Stimulated activated memory B cell treated with anti-CD40 and anti-IgM and Interleukin-4, amounts not matched to agents 10 μg/mL and 1 μg/mL and 100 μg/mL, for 72 hours (primary cell): Measurements from ENCODE around the gene ANKRD23.

ENCODE experiments used
- ATAC-seq: fragments of 150-1000 bp; cut with Tn5 transposase; 2 replicates; pipeline ENCODE4 v1.10.0; 2021
- H3K27ac Mint-ChIP-seq: one replicate; pipeline ENCODE4 v1.8.0; 2022; ENCODE audit warnings: mild to moderate bottlenecking, mixed read lengths
- H3K27me3 Mint-ChIP-seq: one replicate; pipeline ENCODE4 v1.8.0; 2022; ENCODE audit warnings: mixed read lengths
- H3K36me3 Mint-ChIP-seq: one replicate; pipeline ENCODE4 v1.8.0; 2022; ENCODE audit warnings: mixed read lengths
- H3K4me1 Mint-ChIP-seq: one replicate; pipeline ENCODE4 v1.8.0; 2022; ENCODE audit warnings: mixed read lengths
- H3K4me3 Mint-ChIP-seq: one replicate; pipeline ENCODE4 v1.8.0; 2022; ENCODE audit warnings: mild to moderate bottlenecking, moderate library complexity, mixed read lengths
- H3K9me3 Mint-ChIP-seq: one replicate; pipeline ENCODE4 v1.8.0; 2022; ENCODE audit warnings: mixed read lengths

The ANKRD23 gene

DNA sequence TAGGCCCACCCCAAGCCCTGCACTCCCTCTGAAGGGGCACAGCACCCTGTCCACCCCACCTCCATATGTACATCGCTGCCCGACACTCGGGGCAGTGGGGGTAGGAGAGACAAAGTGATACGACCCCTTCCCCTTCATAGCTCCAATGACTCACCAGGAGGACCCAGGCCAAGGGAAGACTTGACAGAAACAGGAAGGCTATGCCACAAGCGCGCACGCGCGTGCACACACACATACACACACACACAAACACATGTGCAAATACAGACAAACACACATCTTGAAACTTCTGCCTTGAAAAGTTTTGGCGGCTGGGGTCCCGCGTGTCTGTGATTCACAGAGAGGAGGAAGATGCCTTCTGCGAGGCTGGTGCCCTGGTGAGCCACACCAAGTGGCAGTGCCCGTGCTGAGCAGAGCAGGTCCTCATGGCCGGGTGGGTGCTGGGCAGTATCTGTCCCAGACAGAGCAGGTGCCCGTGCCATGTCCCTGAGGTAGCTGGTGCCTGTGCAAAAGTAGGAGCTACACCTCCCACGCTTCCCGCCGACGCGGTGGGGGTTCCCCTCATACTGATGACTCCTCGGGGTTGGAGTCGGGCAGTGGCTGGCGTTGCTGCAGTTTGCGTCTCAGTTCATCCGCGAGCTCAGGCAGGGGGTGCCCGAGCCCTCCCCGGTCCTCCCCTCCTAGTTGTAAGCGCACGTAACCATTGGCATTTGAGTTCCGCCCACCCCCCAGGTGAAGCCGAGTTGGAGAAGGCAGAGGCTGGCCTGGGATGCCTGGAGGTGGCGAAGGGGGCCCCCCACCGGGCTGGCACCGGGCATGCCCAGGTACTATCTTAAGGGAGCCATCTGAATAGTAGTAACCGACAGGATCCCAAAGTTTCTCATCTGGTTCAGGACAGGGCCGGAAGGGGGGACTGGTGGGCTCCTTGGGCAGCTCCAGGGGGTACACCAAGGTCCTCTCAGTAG, 16.5 kb upstream of the ANKRD23 start:
- H3K4me3 Mint-ChIP-seq: no peak overlapping the region
- no peaks in the 10 kb centered on the region for H3K27me3 Mint-ChIP-seq
- ATAC-seq: no peak
- peaks cover 25% of the 10 kb centered on the region for H3K4me1 Mint-ChIP-seq
- no peaks in the 10 kb centered on the region for H3K9me3 Mint-ChIP-seq
- peaks cover 41% of the 10 kb centered on the region for H3K36me3 Mint-ChIP-seq
- H3K27ac Mint-ChIP-seq: no peak overlapping the region

DNA sequence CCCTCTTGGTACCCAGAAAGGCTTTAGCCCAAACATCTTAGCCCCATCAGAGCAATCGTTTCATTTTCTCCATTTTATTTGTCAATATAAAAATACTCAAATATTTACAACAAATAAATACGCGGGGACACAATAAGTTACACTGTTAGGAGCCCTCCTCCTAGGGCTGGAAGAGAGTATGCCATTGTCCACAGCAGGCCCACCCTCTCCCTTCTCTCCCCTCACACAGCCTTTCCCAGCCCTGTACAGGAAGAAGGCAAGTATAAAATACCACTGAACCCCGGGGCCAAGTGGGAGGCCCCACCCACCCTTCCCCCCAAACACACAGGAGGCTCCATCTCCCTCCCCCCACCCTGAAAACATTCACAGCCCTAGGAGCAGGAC, 15.9 kb upstream of the ANKRD23 start:
- peaks cover 37% of the 10 kb centered on the region for H3K36me3 Mint-ChIP-seq
- H3K9me3 Mint-ChIP-seq: no peaks in the 10 kb centered on the region
- no peaks in the 10 kb centered on the region for H3K27me3 Mint-ChIP-seq
- H3K4me1 Mint-ChIP-seq: peaks cover 32% of the 10 kb centered on the region
- no peak overlapping the region for H3K27ac Mint-ChIP-seq
- H3K4me3 Mint-ChIP-seq: no peak overlapping the region
- no peak for ATAC-seq

DNA sequence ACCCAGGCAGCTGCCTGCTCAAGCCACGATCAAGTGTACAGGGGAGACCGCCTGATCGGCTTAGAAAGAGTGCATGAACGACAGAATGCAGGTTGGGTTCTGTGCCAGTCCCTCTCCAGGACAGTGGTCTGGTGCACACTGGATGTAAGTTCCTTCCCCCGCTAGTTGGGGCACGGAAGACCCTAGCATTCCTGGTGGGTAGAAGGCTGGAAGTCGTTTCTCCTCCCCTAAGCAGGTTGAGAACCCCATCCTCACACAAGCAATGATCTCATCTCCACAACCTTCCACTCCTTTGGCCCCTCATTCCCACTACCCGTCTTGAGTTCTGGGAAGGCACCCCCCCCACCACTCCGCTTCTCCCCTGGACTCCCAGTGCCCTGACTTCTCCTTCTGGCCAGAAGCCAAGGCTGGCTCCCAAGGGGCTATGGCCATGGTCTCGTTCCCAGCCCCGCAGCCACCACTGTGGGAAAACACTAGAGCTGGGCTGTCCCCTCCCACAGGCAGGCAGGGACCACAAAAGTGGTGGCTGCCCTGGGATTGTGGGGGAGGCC, 15.4 kb upstream of the ANKRD23 start:
- Mint-ChIP-seq H3K27me3 (no peaks in the 10 kb centered on the region), H3K36me3 (peaks cover 32% of the 10 kb centered on the region), H3K4me3 (peak overlapping the region; percentile 90), H3K9me3 (no peaks in the 10 kb centered on the region), H3K4me1 (peaks cover 32% of the 10 kb centered on the region), H3K27ac (peak overlapping the region; percentile 88)
- ATAC-seq: no peak

DNA sequence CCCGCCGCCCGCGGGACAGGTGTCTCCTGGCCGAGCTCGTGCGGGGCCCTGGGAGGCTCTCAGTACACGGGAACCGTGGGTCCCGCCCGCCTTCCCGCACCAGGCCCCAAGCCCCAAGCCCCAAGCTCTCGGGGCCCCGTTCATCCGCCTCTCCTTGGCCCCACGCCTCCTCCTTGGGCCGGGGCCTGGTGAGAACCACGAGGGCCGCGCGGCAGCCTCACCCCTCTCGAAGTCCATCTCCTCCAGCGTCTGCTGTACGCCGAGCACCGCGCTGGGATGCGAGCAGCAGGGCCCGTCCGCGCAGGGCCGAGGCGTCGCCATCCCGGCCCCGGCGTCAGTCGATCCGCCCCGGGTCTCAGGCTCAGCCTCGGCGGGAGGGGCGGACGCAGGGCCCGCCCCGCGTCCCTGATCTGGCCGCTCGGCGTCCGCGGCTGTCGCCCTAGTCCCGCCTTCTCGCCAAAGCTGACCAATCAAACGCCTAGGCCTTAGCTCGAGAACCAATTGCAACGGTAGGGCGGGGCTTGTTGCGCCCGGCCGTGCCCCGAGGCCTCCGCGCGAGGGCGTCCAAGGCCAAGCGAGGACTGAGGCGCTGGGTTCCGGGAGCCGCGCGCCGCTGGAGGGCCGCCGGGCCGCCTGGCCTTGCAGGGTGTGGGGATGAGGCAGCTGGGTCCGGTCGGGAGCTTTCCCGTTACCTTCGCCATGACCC, 14.0 kb upstream of the ANKRD23 start, which contains the start of gene ANKRD39:
TSS of gene ANKRD39 (minus strand) at position 350 of the 706 bp plus-strand sequence. CDS start at position 321, 29 bp downstream.
- Mint-ChIP-seq H3K9me3 (no peaks in the 10 kb centered on the region), H3K4me3 (peak within 1 kb of the TSS; percentile 90), H3K36me3 (peaks cover 34% of the 10 kb centered on the region), H3K27me3 (no peaks in the 10 kb centered on the region), H3K27ac (peak within 1 kb of the TSS; percentile 88), H3K4me1 (peaks cover 32% of the 10 kb centered on the region)
- ATAC-seq: peak; percentile 97

DNA sequence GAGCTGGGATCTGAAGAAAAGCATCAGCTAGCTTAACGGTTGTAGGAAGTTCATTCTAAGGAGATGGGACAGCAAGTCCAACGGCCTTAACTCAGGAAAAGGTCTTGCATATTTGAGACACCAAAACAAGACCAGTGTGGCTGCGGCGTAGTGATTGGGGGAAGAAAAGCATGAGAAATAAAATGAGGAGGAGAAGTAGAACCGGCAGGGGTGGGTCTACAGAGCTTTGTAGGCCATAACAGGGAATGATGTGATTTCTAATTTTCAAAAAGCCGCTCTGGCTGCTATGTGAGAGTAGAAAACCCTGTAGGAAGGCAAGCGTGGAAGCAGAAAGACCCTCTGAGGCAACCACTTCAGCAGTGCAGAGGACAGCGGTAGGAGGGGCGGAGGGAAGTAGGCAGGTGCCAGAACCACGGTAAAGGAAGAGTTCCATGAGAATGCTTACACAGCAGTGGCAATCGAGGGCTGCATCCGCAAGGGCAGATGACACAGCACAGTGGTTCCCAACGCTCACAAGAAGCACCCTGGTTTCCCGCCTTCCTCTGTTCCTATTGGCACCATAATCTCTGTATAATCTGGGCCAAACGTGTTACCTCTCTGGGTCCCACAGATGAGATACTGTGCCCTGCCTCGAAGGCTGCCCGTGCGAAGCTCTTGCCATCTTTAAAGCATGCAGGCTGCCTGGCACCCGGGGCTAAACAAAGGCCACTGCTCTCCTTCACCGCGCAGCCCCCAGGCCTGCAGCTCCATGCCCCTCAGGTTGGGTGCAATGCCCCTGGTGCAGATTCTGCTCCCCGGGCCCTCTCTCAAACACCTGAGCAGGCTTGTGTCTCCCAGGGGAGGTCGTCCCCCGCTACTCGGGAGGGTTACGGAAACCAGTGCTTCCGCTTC, 13.2 kb upstream of the ANKRD23 start:
- no peaks in the 10 kb centered on the region for H3K9me3 Mint-ChIP-seq
- ATAC-seq: no peak
- H3K36me3 Mint-ChIP-seq: peaks cover 37% of the 10 kb centered on the region
- peak overlapping the region; percentile 88 for H3K27ac Mint-ChIP-seq
- H3K4me3 Mint-ChIP-seq: peak overlapping the region; percentile 90
- H3K27me3 Mint-ChIP-seq: no peaks in the 10 kb centered on the region
- peaks cover 32% of the 10 kb centered on the region for H3K4me1 Mint-ChIP-seq

DNA sequence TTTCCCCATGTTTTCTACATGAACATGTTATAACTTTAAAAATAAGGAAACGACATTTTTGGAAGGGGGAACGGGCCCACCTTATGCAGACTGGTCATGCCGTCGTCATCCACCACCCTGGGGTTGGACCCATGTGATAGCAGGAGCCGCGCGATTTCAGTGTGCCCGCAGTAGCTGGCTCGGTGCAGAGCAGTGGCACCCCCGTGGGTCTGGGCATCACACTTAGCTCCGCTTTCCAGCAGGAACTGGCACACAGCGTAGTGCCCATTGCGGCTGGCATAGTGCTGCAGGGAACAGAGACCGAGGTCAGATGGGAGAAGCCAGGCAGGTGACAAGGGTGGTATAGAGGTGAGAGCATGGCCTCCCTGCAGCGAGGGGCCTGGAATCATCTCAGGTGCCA, 9.5 kb upstream of the ANKRD23 start:
- H3K4me1 Mint-ChIP-seq: peaks cover 23% of the 10 kb centered on the region
- no peak overlapping the region for H3K27ac Mint-ChIP-seq

DNA sequence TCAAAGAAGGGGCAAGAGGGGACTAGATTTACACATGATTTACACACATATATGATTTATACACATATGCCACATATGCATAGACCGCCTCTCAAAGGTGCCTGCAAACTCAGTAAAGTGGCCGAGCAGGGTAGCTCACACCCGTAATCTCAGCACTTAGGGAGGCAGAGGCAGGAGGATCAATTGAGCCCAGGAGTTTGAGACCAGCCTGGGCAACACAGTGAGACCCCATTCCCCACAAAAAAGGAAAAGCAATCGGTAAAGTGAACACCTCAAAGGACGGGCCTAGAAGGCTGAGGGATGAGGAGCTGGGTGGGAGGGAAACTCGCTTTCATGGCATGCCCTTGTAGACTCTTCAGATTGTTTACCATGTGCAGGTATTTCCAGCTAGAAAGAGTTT, 8.8 kb upstream of the ANKRD23 start:
- peaks cover 23% of the 10 kb centered on the region for H3K4me1 Mint-ChIP-seq
- no peak for ATAC-seq
- no peaks in the 10 kb centered on the region for H3K9me3 Mint-ChIP-seq
- H3K27ac Mint-ChIP-seq: no peak overlapping the region
- no peaks in the 10 kb centered on the region for H3K27me3 Mint-ChIP-seq
- no peak overlapping the region for H3K4me3 Mint-ChIP-seq
- peaks cover 37% of the 10 kb centered on the region for H3K36me3 Mint-ChIP-seq

More for the DNA sequence above, 9.5 kb upstream of the ANKRD23 start:
- no peaks in the 10 kb centered on the region for H3K9me3 Mint-ChIP-seq
- no peaks in the 10 kb centered on the region for H3K27me3 Mint-ChIP-seq
- H3K36me3 Mint-ChIP-seq: peaks cover 31% of the 10 kb centered on the region
- no peak for ATAC-seq
- no peak overlapping the region for H3K4me3 Mint-ChIP-seq

DNA sequence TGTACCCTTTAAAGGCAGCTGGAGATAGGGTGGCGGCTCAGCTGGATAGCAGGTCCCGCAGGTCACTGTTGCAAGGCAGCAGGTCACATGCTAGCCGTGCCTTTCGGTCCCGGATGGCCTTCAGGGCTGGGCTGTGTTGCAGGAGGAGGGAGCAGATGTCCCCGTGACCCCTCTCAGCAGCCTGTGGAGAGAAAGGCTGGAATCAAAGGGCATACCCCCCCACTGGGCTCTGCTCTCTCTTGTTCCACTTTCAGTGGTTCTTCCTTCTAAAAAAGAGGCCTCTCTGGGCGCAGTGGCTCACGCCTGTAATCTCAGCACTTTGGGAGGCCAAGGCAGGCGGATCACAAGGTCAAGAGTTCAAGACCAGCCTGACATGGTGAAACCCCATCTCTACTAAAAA, 4.4 kb upstream of the ANKRD23 start:
- no peak overlapping the region for H3K27ac Mint-ChIP-seq
- H3K9me3 Mint-ChIP-seq: no peaks in the 10 kb centered on the region
- peaks cover 7% of the 10 kb centered on the region for H3K4me1 Mint-ChIP-seq
- peaks cover 42% of the 10 kb centered on the region for H3K36me3 Mint-ChIP-seq
- H3K27me3 Mint-ChIP-seq: no peaks in the 10 kb centered on the region
- no peak for ATAC-seq
- no peak overlapping the region for H3K4me3 Mint-ChIP-seq

DNA sequence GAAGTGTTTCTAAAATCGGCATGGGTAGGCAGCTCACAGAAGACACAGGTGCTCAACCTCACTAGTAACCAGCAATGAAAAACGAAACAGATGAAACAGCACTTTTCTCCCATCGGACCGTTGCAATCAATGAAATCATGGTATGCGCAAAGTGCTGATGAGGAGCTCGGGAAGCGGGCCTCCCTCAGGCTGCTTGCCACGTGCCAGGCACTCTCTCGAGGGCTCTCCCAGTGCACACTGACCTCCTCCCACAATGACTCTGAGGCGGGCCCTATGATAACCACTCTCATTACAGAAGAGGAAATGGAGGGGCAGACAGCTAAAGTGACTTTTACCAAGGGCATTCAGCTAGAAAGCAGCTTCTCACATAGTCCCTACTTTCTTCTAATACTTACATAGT, 3.8 kb upstream of the ANKRD23 start:
- Mint-ChIP-seq H3K4me1 (peaks cover 11% of the 10 kb centered on the region), H3K27me3 (no peaks in the 10 kb centered on the region), H3K9me3 (no peaks in the 10 kb centered on the region), H3K4me3 (no peak overlapping the region), H3K27ac (no peak overlapping the region), H3K36me3 (peaks cover 35% of the 10 kb centered on the region)
- no peak for ATAC-seq

DNA sequence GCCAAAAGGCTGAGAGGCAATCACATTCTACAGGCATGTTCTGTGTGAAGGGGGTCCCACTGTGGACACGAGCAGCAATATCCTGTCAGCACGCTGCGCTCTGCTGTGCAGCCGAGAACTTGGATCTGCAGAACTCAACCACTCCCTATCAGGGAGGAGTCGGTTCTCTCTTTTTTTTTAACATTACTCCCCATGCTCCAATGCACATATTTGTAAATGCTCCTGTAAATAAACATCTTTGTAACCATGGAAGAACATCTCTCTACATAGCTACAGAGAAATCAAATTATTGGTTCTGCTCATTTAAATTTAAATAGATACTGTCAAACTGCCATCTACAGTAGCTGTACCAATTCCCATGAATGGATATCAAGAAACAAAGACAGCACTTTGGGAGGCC, 3.0 kb upstream of the ANKRD23 start:
- H3K27ac Mint-ChIP-seq: no peak overlapping the region
- H3K4me3 Mint-ChIP-seq: no peak overlapping the region
- H3K9me3 Mint-ChIP-seq: no peaks in the 10 kb centered on the region
- no peaks in the 10 kb centered on the region for H3K27me3 Mint-ChIP-seq
- H3K4me1 Mint-ChIP-seq: peaks cover 17% of the 10 kb centered on the region
- H3K36me3 Mint-ChIP-seq: peaks cover 34% of the 10 kb centered on the region
- ATAC-seq: no peak

DNA sequence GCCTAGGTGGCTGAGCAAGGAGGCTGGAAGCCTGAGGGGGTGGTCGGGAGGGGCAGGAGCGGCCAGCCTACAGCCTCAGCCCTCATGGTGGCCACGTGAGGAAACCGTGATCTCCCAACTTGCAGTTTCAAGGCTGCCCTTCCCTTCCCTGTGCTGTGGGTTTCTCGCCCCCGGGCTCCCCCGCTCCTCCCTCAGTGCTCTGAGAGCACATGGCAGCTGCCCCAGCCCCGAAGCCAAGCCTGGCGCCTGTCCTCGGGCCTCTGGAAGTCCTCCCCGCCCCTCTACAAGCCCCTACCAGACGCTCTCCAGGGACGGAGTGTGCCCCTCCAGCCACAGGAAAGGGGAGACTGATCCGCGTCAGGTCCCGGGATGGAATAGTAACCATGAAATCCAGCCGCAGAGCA, 586 bp upstream of the ANKRD23 start:
- Mint-ChIP-seq H3K27me3 (no peaks in the 10 kb centered on the region), H3K4me3 (no peak overlapping the region), H3K4me1 (peaks cover 25% of the 10 kb centered on the region), H3K36me3 (peaks cover 24% of the 10 kb centered on the region), H3K27ac (no peak overlapping the region), H3K9me3 (no peaks in the 10 kb centered on the region)
- ATAC-seq: no peak

DNA sequence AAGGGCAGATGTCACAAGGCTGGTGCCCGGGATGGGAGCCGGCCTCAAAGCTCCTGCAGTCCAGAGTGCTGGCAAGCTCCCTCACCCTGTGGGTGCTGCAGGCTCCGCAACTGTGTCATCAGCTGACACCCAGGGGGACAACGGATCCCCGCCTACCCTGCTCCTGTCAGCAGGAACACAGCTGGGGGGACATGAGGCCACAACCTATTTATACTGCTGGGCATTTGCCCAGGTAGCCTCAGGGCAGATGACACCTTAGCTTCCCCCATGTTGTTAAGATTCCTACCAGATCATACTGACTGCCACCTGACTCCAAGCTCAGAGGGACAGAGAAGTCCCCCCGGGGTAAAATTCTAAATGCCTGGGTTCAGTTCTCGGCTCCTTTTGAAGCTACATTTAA, 1.2 kb downstream of the ANKRD23 start:
- Mint-ChIP-seq H3K27me3 (no peaks in the 10 kb centered on the region), H3K4me3 (no peak overlapping the region), H3K27ac (no peak overlapping the region), H3K36me3 (peaks cover 17% of the 10 kb centered on the region), H3K9me3 (no peaks in the 10 kb centered on the region), H3K4me1 (peaks cover 31% of the 10 kb centered on the region)
- ATAC-seq: no peak

DNA sequence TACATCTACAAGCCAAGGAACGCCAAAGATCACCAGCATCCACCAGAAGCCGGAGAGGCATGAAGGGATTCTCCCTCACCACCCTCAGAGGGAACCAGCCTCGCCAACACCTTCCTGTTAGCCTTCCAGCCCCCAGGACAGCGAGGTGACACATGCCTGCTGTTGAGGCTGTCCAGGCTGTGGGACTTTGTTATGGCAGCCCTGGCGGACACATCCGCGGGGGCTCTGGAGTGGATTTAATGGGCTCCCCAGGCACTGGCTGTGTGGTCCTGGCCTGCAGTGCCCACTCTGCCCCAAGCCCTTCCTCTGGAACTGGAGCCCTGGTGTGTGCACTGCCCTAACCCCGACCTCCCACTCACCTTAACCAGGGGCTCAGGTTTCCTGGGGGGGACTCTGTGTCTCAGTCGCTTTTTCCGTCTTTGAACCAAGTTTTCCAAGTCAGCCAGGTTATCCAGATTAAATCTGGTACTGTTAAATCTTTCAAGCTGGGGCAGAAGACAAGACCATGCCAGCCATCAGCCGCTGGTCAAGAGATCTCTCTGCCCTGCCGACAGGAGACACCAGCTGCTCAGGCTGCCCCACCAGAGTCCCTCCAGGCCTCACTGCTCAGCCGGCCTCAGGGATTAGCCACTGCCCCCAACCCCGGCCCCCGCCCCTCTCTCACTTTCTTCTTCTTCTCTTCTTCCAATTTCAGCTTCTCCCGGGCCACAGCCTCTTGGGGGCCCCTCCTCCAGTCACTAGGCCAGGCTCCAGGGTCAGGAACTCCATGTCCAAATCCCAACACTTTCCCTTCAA, 1.9 kb downstream of the ANKRD23 start:
- no peak for ATAC-seq
- Mint-ChIP-seq H3K27ac (no peak overlapping the region), H3K4me3 (no peak overlapping the region), H3K9me3 (no peaks in the 10 kb centered on the region), H3K27me3 (no peaks in the 10 kb centered on the region), H3K4me1 (peaks cover 31% of the 10 kb centered on the region), H3K36me3 (peaks cover 10% of the 10 kb centered on the region)
